ENCODE data around the gene FIGLA. TPM values are rescaled to one million over a fixed set of nuclear protein-coding genes. Genes with fewer than 3 reads are reported as not detected.
"Not testable (repeated sequence)": the region's sequence is repeated elsewhere in the genome, so short reads cannot be mapped to it uniquely, and the experiment has no call there.

The FIGLA gene
- total and polyA plus RNA-seq, 4 experiments from 2014 or later = not detected

DNA sequence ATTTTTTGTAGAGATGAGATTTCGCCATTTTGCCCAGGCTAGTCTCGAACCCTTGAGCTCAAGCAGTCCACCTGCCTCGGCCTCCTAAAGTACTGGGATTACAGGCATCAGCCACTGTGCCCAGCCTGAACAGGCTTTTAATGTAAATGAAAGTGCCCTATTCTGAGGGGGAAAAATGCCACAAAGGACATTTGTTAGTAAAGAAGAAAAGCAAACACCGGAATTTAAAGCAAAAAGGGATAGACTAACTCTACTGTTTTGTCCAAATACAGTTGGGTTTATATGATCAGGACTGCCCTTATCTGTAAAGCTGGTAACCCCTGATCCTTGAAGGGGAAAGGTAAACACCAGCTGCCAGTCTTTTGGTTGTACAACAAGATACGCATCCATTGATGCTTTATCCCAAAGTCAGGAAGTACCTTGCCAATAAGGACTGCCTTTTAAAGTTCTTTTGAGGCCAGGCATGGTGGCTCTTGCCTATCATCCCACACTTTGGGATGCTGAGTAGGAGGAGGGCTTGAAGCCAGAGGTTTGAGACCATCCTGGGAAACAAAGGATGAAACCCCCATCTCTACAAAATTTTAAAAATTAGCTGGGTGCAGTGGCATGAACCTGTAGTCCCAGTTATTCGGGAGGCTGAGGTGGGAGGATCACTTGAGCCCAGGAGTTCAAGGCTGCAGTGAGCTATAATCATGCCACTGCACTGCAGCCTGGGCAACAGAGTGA is 16.8 kb upstream of the FIGLA start:
- H3K27me3 Mint-ChIP-seq = peaks cover 2 to 5% of the 10 kb centered on the region in 2 donors
- no peak overlapping the region for H3K4me3 Mint-ChIP-seq
- H3K27ac Mint-ChIP-seq = no peak overlapping the region
- Histone ChIP-seq H3K27ac (ENCODE audit: low read depth, low read length) (no peak overlapping the region), H3K36me3 (ENCODE audit: insufficient read depth, low read length) (no peaks in the 10 kb centered on the region), H3K4me1 (ENCODE audit: insufficient read depth, low read length) (no peaks in the 10 kb centered on the region), H3K4me3 (ENCODE audit: low read length in 2 of 2) (no peak overlapping the region), H3K27me3 (ENCODE audit: insufficient read depth, low read length) (no peaks in the 10 kb centered on the region), H3K9me3 (ENCODE audit: control insufficient read depth in 1 of 2, low read length in 2 of 2) (no peaks in the 10 kb centered on the region)
- POLR2A ChIA-PET (ENCODE audit: partially characterized antibody) = no interaction called here
- intact Hi-C loops (cut with micrococcal nuclease) = no loop called here
- H3K9me3 Mint-ChIP-seq = peaks cover 0 to 1% (median 0%) of the 10 kb centered on the region in 8 donors
- CTCF ChIA-PET (ENCODE audit: partially characterized antibody) = no interaction called here
- DNase-seq = no peak
- H3K4me1 Mint-ChIP-seq = peaks cover 0 to 1% (median 0%) of the 10 kb centered on the region in 4 donors
- H3K36me3 Mint-ChIP-seq = no peaks in the 10 kb centered on the region

- Histone ChIP-seq H3K27me3 (ENCODE audit: insufficient read depth, low read length) (no peaks in the 10 kb centered on the region), H3K36me3 (ENCODE audit: insufficient read depth, low read length) (no peaks in the 10 kb centered on the region), H3K4me3 (ENCODE audit: low read length in 2 of 2) (no peak overlapping the region), H3K27ac (ENCODE audit: low read depth, low read length) (no peak overlapping the region), H3K4me1 (ENCODE audit: insufficient read depth, low read length) (no peaks in the 10 kb centered on the region), H3K9me3 (ENCODE audit: control insufficient read depth in 1 of 2, low read length in 2 of 2) (no peaks in the 10 kb centered on the region)
- peaks cover 0 to 1% (median 0%) of the 10 kb centered on the region in 8 donors for H3K9me3 Mint-ChIP-seq
- POLR2A ChIA-PET (ENCODE audit: partially characterized antibody) = no interaction called here
- no peak overlapping the region for H3K4me3 Mint-ChIP-seq
- CTCF ChIA-PET (ENCODE audit: partially characterized antibody) = no interaction called here
- peaks cover 0 to 1% (median 0%) of the 10 kb centered on the region in 4 donors for H3K4me1 Mint-ChIP-seq
- no peak for DNase-seq
- H3K36me3 Mint-ChIP-seq = no peaks in the 10 kb centered on the region
- intact Hi-C loops (cut with micrococcal nuclease) = no loop called here
- H3K27me3 Mint-ChIP-seq = peaks cover 2 to 4% of the 10 kb centered on the region in 2 donors
- no peak overlapping the region for H3K27ac Mint-ChIP-seq
Observed at GRCh38 chr2:70806620-70807019, 16.2 kb upstream of the FIGLA start.

- no peak overlapping the region for H3K27ac ChIP-seq (ENCODE audit: low read depth, low read length)
- H3K9me3 ChIP-seq (ENCODE audit: control insufficient read depth in 1 of 2, low read length in 2 of 2) = no peaks in the 10 kb centered on the region
- Mint-ChIP-seq H3K9me3 (peaks cover 0 to 1% (median 0%) of the 10 kb centered on the region in 8 donors), H3K36me3 (no peaks in the 10 kb centered on the region), H3K4me1 (peaks cover 0 to 1% (median 0%) of the 10 kb centered on the region in 4 donors), H3K27me3 (peaks cover 2 to 5% of the 10 kb centered on the region in 2 donors), H3K27ac (no peak overlapping the region), H3K4me3 (no peak overlapping the region)
- intact Hi-C loops (cut with micrococcal nuclease) = no loop called here
- no peaks in the 10 kb centered on the region for H3K36me3 ChIP-seq (ENCODE audit: insufficient read depth, low read length)
- H3K4me1 ChIP-seq (ENCODE audit: insufficient read depth, low read length) = no peaks in the 10 kb centered on the region
- ChIA-PET CTCF (ENCODE audit: partially characterized antibody) (no interaction called here), POLR2A (ENCODE audit: partially characterized antibody) (no interaction called here)
- H3K4me3 ChIP-seq (ENCODE audit: low read length in 2 of 2) = no peak overlapping the region
- no peaks in the 10 kb centered on the region for H3K27me3 ChIP-seq (ENCODE audit: insufficient read depth, low read length)
- no peak for DNase-seq
Observed at GRCh38 chr2:70806013-70806412, 15.6 kb upstream of the FIGLA start.

DNA sequence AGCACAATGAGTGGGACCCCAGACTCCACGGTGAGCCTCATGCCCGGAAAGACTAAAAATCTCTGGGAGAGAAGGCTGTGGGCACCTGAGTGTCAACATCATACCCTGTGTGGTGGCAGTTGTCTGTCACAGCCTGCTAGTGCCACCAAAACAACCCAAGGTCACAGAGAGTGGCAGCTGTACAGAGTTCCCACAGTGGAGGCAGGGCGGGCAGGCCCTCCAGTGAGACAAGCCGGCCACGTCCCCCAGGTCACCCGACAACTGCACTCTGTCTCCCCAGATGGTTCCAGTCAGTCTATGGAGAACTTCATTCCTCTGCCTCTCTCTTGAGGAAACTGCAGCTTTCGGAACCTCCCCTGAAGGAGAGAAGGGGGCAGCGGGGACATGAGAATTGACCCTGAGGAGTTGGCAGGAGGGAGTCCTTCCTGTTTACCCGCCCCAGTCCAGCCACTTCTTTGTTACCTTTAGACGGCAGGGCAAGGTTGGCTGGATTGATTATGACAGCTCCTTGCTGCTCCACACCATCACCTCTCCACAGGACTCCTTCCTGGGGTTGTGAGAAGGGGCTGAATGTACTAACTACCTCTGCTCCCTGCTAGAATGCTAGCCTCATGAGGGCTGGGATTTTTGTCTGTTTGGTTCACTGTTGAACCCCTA is 11.3 kb upstream of the FIGLA start:
- H3K4me1 Mint-ChIP-seq = no peaks in the 10 kb centered on the region
- H3K36me3 ChIP-seq (ENCODE audit: insufficient read depth, low read length) = no peaks in the 10 kb centered on the region
- H3K27ac ChIP-seq (ENCODE audit: low read depth, low read length) = no peak overlapping the region
- DNase-seq = no peak
- peaks cover 0 to 7% of the 10 kb centered on the region in 2 donors for H3K36me3 Mint-ChIP-seq
- peaks cover 6 to 16% of the 10 kb centered on the region in 2 donors for H3K27me3 Mint-ChIP-seq
- no peaks in the 10 kb centered on the region for H3K4me1 ChIP-seq (ENCODE audit: insufficient read depth, low read length)
- H3K9me3 Mint-ChIP-seq = peaks cover 0 to 10% (median 5%) of the 10 kb centered on the region in 8 donors
- intact Hi-C loops (cut with micrococcal nuclease) = no loop called here
- POLR2A ChIA-PET (ENCODE audit: partially characterized antibody) = no interaction called here
- no peaks in the 10 kb centered on the region for H3K27me3 ChIP-seq (ENCODE audit: insufficient read depth, low read length)
- H3K4me3 Mint-ChIP-seq = no peak overlapping the region
- H3K9me3 ChIP-seq (ENCODE audit: control insufficient read depth in 1 of 2, low read length in 2 of 2) = no peaks in the 10 kb centered on the region
- CTCF ChIA-PET (ENCODE audit: partially characterized antibody) = no interaction called here
- H3K4me3 ChIP-seq (ENCODE audit: low read length in 2 of 2) = no peak overlapping the region
- no peak overlapping the region for H3K27ac Mint-ChIP-seq

DNA sequence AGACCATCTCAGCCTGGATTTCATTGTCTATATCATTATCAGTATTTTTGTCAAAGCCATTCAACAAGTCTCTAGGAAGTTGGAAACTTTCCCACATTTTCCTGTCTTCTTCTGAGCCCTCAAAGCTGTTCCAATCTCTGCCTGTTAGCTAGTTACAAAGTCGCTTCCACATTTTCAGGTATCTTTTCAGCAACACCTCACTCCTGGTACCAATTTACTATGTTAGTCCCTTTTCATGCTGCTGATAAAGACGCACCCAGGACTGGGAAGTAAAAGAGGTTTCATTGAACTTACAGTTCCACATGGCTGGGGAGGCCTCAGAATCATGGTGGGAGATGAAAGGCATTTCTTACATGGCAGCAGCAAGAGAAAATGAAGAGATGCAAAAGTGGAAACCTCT is 9.3 kb upstream of the FIGLA start:
- Histone ChIP-seq H3K36me3 (ENCODE audit: insufficient read depth, low read length) (no peaks in the 10 kb centered on the region), H3K4me1 (ENCODE audit: insufficient read depth, low read length) (no peaks in the 10 kb centered on the region), H3K27ac (ENCODE audit: low read depth, low read length) (no peak overlapping the region), H3K27me3 (ENCODE audit: insufficient read depth, low read length) (no peaks in the 10 kb centered on the region), H3K9me3 (ENCODE audit: control insufficient read depth in 1 of 2, low read length in 2 of 2) (no peaks in the 10 kb centered on the region), H3K4me3 (ENCODE audit: low read length in 2 of 2) (no peak overlapping the region)
- no peaks in the 10 kb centered on the region for H3K4me1 Mint-ChIP-seq
- CTCF ChIA-PET (ENCODE audit: partially characterized antibody) = no interaction called here
- peaks cover 0 to 10% (median 5%) of the 10 kb centered on the region in 8 donors for H3K9me3 Mint-ChIP-seq
- no peak overlapping the region for H3K4me3 Mint-ChIP-seq
- H3K36me3 Mint-ChIP-seq = peaks cover 0 to 7% of the 10 kb centered on the region in 2 donors
- intact Hi-C loops (cut with micrococcal nuclease) = no loop called here
- no peak for DNase-seq
- peaks cover 5 to 15% of the 10 kb centered on the region in 2 donors for H3K27me3 Mint-ChIP-seq
- POLR2A ChIA-PET (ENCODE audit: partially characterized antibody) = no interaction called here
- H3K27ac Mint-ChIP-seq = no peak overlapping the region

DNA sequence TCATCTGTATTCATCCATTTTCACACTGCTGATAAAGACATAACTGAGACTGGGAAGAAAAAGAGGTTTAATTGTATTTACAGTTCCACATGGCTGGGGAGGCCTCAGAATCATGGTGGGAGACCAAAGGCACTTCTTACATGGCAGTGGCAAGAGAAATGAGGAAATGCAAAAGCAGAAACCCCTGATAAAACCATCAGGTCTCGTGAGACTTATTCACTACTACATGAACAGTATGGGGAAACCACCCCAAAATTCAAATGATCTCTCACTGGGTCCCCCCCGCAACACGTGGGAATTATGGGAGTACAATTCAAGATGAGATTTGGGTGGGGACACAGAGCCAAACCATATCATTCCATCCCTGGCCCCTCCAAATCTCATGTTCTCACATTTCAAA is 7.6 kb upstream of the FIGLA start:
- H3K27ac Mint-ChIP-seq; POLR2A ChIA-PET (ENCODE audit: partially characterized antibody): not testable (repeated sequence)

DNA sequence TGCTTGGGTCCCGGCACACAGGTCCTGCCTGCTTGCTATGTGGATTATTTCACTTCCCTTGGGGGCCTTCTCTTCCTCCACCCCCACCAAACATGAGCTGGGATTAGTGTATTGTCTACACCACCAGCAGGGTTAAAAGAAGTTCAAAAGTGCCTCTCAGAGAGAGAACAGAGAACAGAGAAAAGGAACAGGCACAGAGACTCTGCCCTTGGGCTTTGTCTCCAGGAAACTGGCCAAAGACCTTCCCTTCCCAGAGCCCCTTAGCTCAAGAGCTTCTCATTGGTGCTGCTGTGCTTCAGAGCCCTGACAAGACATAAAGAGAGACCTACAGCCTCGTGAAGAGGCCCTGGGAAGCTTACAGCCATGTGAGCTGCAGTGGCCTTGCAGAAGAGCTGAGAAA is 7.1 kb upstream of the FIGLA start:
- DNase-seq = no peak
- POLR2A ChIA-PET (ENCODE audit: partially characterized antibody) = no interaction called here
- no peak overlapping the region for H3K4me3 Mint-ChIP-seq

More for the DNA sequence above, 7.6 kb upstream of the FIGLA start:
- H3K9me3 ChIP-seq (ENCODE audit: control insufficient read depth in 1 of 2, low read length in 2 of 2); H3K36me3 Mint-ChIP-seq; H3K4me1 ChIP-seq (ENCODE audit: insufficient read depth, low read length); H3K4me1 Mint-ChIP-seq; H3K4me3 ChIP-seq (ENCODE audit: low read length in 2 of 2); CTCF ChIA-PET (ENCODE audit: partially characterized antibody); intact Hi-C loops (cut with micrococcal nuclease); DNase-seq; H3K36me3 ChIP-seq (ENCODE audit: insufficient read depth, low read length); H3K4me3 Mint-ChIP-seq; H3K27ac ChIP-seq (ENCODE audit: low read depth, low read length); H3K27me3 ChIP-seq (ENCODE audit: insufficient read depth, low read length): not testable (repeated sequence)
- Mint-ChIP-seq H3K27me3 (peaks cover 8 to 21% of the 10 kb centered on the region in 2 donors), H3K9me3 (peaks cover 0 to 10% (median 4%) of the 10 kb centered on the region in 8 donors)

More for the DNA sequence above, 7.1 kb upstream of the FIGLA start:
- Histone ChIP-seq H3K36me3 (ENCODE audit: insufficient read depth, low read length) (no peaks in the 10 kb centered on the region), H3K4me1 (ENCODE audit: insufficient read depth, low read length) (no peaks in the 10 kb centered on the region), H3K9me3 (ENCODE audit: control insufficient read depth in 1 of 2, low read length in 2 of 2) (no peaks in the 10 kb centered on the region), H3K27ac (ENCODE audit: low read depth, low read length) (no peak overlapping the region), H3K4me3 (ENCODE audit: low read length in 2 of 2) (no peak overlapping the region), H3K27me3 (ENCODE audit: insufficient read depth, low read length) (no peaks in the 10 kb centered on the region)
- H3K9me3 Mint-ChIP-seq = peaks cover 0 to 10% (median 4%) of the 10 kb centered on the region in 8 donors
- H3K36me3 Mint-ChIP-seq = peaks cover 0 to 7% of the 10 kb centered on the region in 2 donors
- CTCF ChIA-PET (ENCODE audit: partially characterized antibody) = no interaction called here
- no peaks in the 10 kb centered on the region for H3K4me1 Mint-ChIP-seq
- intact Hi-C loops (cut with micrococcal nuclease) = no loop called here
- H3K27ac Mint-ChIP-seq = no peak overlapping the region
- H3K27me3 Mint-ChIP-seq = peaks cover 12 to 25% of the 10 kb centered on the region in 2 donors

Data from CD4-positive, alpha-beta memory T cell (primary cell).